Measurements from ENCODE around the gene KRTAP4-11.
"Not testable (repeated sequence)": the region's sequence is repeated elsewhere in the genome, so short reads cannot be mapped to it uniquely, and the experiment has no call there.

The KRTAP4-11 gene

GRCh38 chr17:41140360-41141131, 22.4 kb upstream of the KRTAP4-11 start, which contains the start of gene KRTAP4-6:
Gene KRTAP4-6 (minus strand): TSS chr17:41140544. CDS start chr17:41140487, 57 bp downstream.
- Histone ChIP-seq H3K9me3 (ENCODE audit: low read length) (0 out of 2 replicates have a peak, but pooled peaks cover 3% of the 10 kb centered on the region), H3K36me3 (ENCODE audit: insufficient read depth, low read length) (no peaks in the 10 kb centered on the region; the same call in 1 of the 2 replicates), H3K9me2 (ENCODE audit: low read depth, low read length) (no peaks in the 10 kb centered on the region), H3K27ac (ENCODE audit: low read depth, low read length, poor library complexity, severe bottlenecking) (no peak within 1 kb of the TSS), H3K4me2 (ENCODE audit: low read length) (no peak within 1 kb of the TSS), H3K27me3 (ENCODE audit: insufficient read depth, low read length) (no peaks in the 10 kb centered on the region), H3K4me3 (ENCODE audit: low read depth, low read length, poor library complexity, severe bottlenecking) (no peak within 1 kb of the TSS), H2AFZ (ENCODE audit: low read length) (no peak within 1 kb of the TSS), H3K4me1 (ENCODE audit: insufficient read depth, low read length, severe bottlenecking) (no peaks in the 10 kb centered on the region), H3F3A (ENCODE audit: insufficient read depth, low read length) (no peaks in the 10 kb centered on the region), H3K79me2 (ENCODE audit: insufficient read depth, low read length) (no peaks in the 10 kb centered on the region), H4K20me1 (ENCODE audit: insufficient read depth, low read length) (no peaks in the 10 kb centered on the region), H3K9ac (ENCODE audit: low read length) (no peak within 1 kb of the TSS)
- no peak for TF ChIP-seq EZH2 (IDR thresholded peaks at IDR 0.05; ENCODE audit: borderline replicate concordance, low read length)
- TF ChIP-seq, protein P1, sequence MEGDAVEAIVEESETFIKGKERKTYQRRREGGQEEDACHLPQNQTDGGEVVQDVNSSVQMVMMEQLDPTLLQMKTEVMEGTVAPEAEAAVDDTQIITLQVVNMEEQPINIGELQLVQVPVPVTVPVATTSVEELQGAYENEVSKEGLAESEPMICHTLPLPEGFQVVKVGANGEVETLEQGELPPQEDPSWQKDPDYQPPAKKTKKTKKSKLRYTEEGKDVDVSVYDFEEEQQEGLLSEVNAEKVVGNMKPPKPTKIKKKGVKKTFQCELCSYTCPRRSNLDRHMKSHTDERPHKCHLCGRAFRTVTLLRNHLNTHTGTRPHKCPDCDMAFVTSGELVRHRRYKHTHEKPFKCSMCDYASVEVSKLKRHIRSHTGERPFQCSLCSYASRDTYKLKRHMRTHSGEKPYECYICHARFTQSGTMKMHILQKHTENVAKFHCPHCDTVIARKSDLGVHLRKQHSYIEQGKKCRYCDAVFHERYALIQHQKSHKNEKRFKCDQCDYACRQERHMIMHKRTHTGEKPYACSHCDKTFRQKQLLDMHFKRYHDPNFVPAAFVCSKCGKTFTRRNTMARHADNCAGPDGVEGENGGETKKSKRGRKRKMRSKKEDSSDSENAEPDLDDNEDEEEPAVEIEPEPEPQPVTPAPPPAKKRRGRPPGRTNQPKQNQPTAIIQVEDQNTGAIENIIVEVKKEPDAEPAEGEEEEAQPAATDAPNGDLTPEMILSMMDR (IDR thresholded peaks at IDR 0.05; ENCODE audit: low read length), result no peak

GRCh38 chr17:41139865-41140264, 21.7 kb upstream of the KRTAP4-11 start:
- not testable (repeated sequence) for H3K4me2 ChIP-seq (ENCODE audit: low read length); H2AFZ ChIP-seq (ENCODE audit: low read length); H3K9me3 ChIP-seq (ENCODE audit: low read length); H3K79me2 ChIP-seq (ENCODE audit: insufficient read depth, low read length); H3K9me2 ChIP-seq (ENCODE audit: low read depth, low read length); H3K4me3 ChIP-seq (ENCODE audit: low read depth, low read length, poor library complexity, severe bottlenecking); H3K27me3 ChIP-seq (ENCODE audit: insufficient read depth, low read length); H3K9ac ChIP-seq (ENCODE audit: low read length); H3K27ac ChIP-seq (ENCODE audit: low read depth, low read length, poor library complexity, severe bottlenecking); H4K20me1 ChIP-seq (ENCODE audit: insufficient read depth, low read length); H3K4me1 ChIP-seq (ENCODE audit: insufficient read depth, low read length, severe bottlenecking); H3F3A ChIP-seq (ENCODE audit: insufficient read depth, low read length); H3K36me3 ChIP-seq (ENCODE audit: insufficient read depth, low read length)

DNA sequence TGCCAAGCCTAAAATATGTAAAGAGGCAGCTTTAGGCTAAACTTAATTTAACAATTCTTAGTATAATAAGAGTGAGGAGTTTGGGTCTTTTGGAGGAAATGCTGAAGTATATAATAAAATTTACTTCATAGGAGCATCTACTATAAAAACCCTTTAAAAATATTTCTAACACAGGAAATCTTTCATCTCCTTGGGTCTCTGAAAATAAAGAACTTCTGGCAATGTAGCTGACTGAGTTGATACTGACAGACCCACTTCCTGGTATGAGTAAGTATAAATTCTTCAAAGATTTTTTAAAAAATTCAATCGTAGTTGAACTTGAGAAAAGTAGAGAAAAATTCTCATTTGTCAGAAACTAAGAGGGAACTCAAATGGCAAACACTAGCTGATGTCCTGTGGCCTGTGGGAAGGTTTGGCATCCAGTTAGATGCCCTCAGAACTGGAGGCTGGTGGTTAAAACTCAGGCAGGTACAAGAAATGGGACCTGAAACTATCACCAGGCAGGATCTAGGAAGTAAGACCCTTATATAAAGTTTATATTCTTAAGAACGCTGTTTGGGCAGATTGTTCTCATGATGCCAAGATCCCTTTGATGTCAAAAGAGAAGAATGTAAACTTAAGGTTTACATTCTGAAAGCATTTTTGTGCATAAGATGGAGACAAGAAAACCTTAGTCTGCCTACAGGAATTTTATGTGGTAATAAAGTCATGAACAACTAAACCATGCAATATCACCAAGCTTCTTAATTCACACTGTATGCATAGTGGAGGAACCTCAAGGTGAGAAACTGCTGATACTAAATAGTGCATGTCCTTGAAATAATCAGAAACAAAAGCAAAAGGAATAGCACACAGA, 15.9 kb upstream of the KRTAP4-11 start:
- no peak overlapping the region for H2AFZ ChIP-seq (ENCODE audit: low read length)
- H3K4me2 ChIP-seq (ENCODE audit: low read length), result no peak overlapping the region
- TF ChIP-seq EZH2 (IDR thresholded peaks at IDR 0.05; ENCODE audit: borderline replicate concordance, low read length), result no peak
- TF ChIP-seq, protein P1 (IDR thresholded peaks at IDR 0.05; ENCODE audit: low read length), result no peak
- H3K9me2 ChIP-seq (ENCODE audit: low read depth, low read length), result no peaks in the 10 kb centered on the region
- no peaks in the 10 kb centered on the region for H3F3A ChIP-seq (ENCODE audit: insufficient read depth, low read length)
- no peaks in the 10 kb centered on the region for H4K20me1 ChIP-seq (ENCODE audit: insufficient read depth, low read length)
- no peak overlapping the region for H3K4me3 ChIP-seq (ENCODE audit: low read depth, low read length, poor library complexity, severe bottlenecking)
- no peaks in the 10 kb centered on the region for H3K9me3 ChIP-seq (ENCODE audit: low read length)
- H3K27ac ChIP-seq (ENCODE audit: low read depth, low read length, poor library complexity, severe bottlenecking), result no peak overlapping the region
- no peaks in the 10 kb centered on the region for H3K4me1 ChIP-seq (ENCODE audit: insufficient read depth, low read length, severe bottlenecking)
- H3K9ac ChIP-seq (ENCODE audit: low read length), result no peak overlapping the region
- H3K27me3 ChIP-seq (ENCODE audit: insufficient read depth, low read length), result no peaks in the 10 kb centered on the region
- no peaks in the 10 kb centered on the region for H3K79me2 ChIP-seq (ENCODE audit: insufficient read depth, low read length)
- H3K36me3 ChIP-seq (ENCODE audit: insufficient read depth, low read length), result no peaks in the 10 kb centered on the region

Measured in OCI-LY1 (cell line).